DND-41 (cell line): ENCODE data around the gene SUCO.

Experiments
- CTCF ChIP-seq: IDR thresholded peaks from 2 replicates; pipeline ENCODE4 v1.5.1; 2012; ENCODE audit warnings: borderline replicate concordance, low read length, moderate library complexity, mild to moderate bottlenecking; ENCODE audit not compliant: poor library complexity, severe bottlenecking; ENCODE audit errors: extremely low read depth
- EZH2 ChIP-seq: IDR thresholded peaks from 3 replicates; pipeline ENCODE4 v1.6.1; 2012; ENCODE audit warnings: borderline replicate concordance, low read depth, mild to moderate bottlenecking, moderate library complexity, low read length, inconsistent platforms; ENCODE audit not compliant: severe bottlenecking

DNA sequence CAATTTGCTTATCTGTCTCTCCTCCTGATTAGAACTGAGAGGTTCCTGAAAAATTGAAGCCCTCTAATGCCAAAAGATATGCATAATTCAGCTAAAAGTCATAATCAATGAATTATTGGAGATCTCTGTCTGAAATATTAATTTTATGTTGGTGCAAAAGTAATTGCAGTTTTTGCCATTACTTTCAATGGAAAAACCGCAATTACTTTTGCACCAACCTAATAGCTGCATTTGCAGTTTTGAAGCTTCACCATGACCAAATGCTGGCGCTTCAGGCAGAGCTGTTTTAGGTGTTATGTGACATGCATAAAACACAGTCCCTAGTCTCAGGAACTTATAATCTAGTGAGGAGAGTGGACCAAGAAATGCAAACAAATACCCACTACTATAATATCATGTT, 96.2 kb downstream of the SUCO start:
- TF ChIP-seq CTCF (no peak), EZH2 (no peak)
